GM19099 (cell line): ENCODE data around the gene SELENOK.

Experiments
- POLR2A ChIP-seq: IDR thresholded peaks from 3 replicates; pipeline ENCODE4 v1.6.1; 2011; ENCODE audit warnings: low read depth; ENCODE audit not compliant: insufficient read length; ENCODE audit errors: extremely low read depth

Gene SELENOK

GRCh38 chr3:53834429-53835095 lies 57.1 kb downstream of the SELENOK start:
- TF ChIP-seq POLR2A = no peak
